A549 (cell line): ENCODE measurements around the gene IFNL3. TPM values are rescaled to one million over a fixed set of nuclear protein-coding genes. Genes with fewer than 3 reads are reported as not detected.

Source experiments
- ATAC-seq, 2 experiments: fragments of 200-7000 bp in 1 of 2; fragments of >200 bp in 1 of 2; cut with Nextera tagmentation in 1 of 2; cut with Tn5 transposase in 1 of 2; 3 replicates each; pipeline versions ENCODE4 v1.8.0 to v1.9.1; 2018 to 2020; ENCODE audit warnings: mild to moderate bottlenecking in 1 of 2, moderate library complexity in 1 of 2
- CTCF ChIA-PET: fragments of 300-600 bp; sonication (Branson Sonifier 250); formaldehyde crosslinking; extraction: SDS; loops from one replicate; lab custom pipeline; 2021; ENCODE audit warnings: antibody characterized with exemption, inconsistent platforms; lab: Yijun Ruan, JAX
- POLR2A ChIA-PET: fragments of 350-600 bp; formaldehyde crosslinking; extraction: SDS; loops from one replicate; lab custom pipeline; 2021; ENCODE audit warnings: antibody characterized with exemption, inconsistent platforms; lab: Yijun Ruan, JAX
- DNase-seq, 2 experiments: peaks; one replicate each; pipeline versions ENCODE4 v3.0.0 to v3.0.0-alpha.2; 2011 to 2016; ENCODE audit warnings: low read depth in 1 of 2, low spot score in 1 of 2
- FAIRE-seq: peaks from 2 replicates; lab custom pipeline; 2011; peaks lifted over from hg19 to GRCh38; lab: Jason Lieb, UNC
- H3K27ac ChIP-seq, 2 experiments: fragments of >200 bp; sonication (Bioruptor Twin); formaldehyde crosslinking; 3 replicates each; pipeline ENCODE4 v1.5.1; 2016 to 2017
- H3K4me1 ChIP-seq: fragments of >200 bp; sonication (Bioruptor Twin); formaldehyde crosslinking; 3 replicates; pipeline ENCODE4 v1.6.1; 2016
- H3K4me2 ChIP-seq: fragments of >200 bp; sonication (Bioruptor Twin); formaldehyde crosslinking; 3 replicates; pipeline ENCODE4 v1.6.1; 2016
- H3K4me3 ChIP-seq: fragments of >200 bp; sonication (Bioruptor Twin); formaldehyde crosslinking; 3 replicates; pipeline ENCODE4 v1.5.1; 2016
- H3K9me3 ChIP-seq: fragments of >200 bp; sonication (Bioruptor Twin); formaldehyde crosslinking; 3 replicates; pipeline ENCODE4 v1.6.1; 2016
- BHLHE40 ChIP-seq: IDR thresholded peaks from 2 replicates; pipeline ENCODE4 v1.6.1; 2012; ENCODE audit warnings: low read depth, low read length, inconsistent platforms
- CHD4 ChIP-seq: fragments of 200-600 bp; sonication (generic); IDR thresholded peaks from 2 replicates; pipeline ENCODE4 v1.6.1; 2016; ENCODE audit warnings: antibody characterized with exemption, mild to moderate bottlenecking, borderline replicate concordance
- CTCF ChIP-seq: fragments of >200 bp; sonication (Bioruptor Twin); formaldehyde crosslinking; IDR thresholded peaks from 3 replicates; pipeline ENCODE4 v1.5.1; 2016
- EP300 ChIP-seq, 2 experiments: fragments of >200 bp; sonication (Bioruptor Twin); formaldehyde crosslinking; IDR thresholded peaks; 2 replicates in 1 of 2; 3 replicates in 1 of 2; pipeline ENCODE4 v1.6.1; 2016 to 2017
- FOSB ChIP-seq: fragments of 250-450 bp; sonication (Bioruptor Pico); IDR thresholded peaks from 2 replicates; pipeline ENCODE4 v1.5.0; 2020; ENCODE audit warnings: mild to moderate bottlenecking, moderate library complexity
- HDAC2 ChIP-seq: fragments of 200-600 bp; sonication (generic); IDR thresholded peaks from 2 replicates; pipeline ENCODE4 v1.6.1; 2016
- HEYL ChIP-seq: fragments of 250-450 bp; sonication (Bioruptor Pico); IDR thresholded peaks from 2 replicates; pipeline ENCODE4 v1.8.0; 2021; ENCODE audit warnings: mild to moderate bottlenecking, moderate library complexity
- HOXB13 ChIP-seq: fragments of 250-450 bp; sonication (Bioruptor Pico); IDR thresholded peaks from 2 replicates; pipeline ENCODE4 v1.5.0; 2020; ENCODE audit warnings: low read depth, mild to moderate bottlenecking, moderate library complexity
- HOXB5 ChIP-seq: fragments of 250-450 bp; sonication (Bioruptor Pico); IDR thresholded peaks from 2 replicates; pipeline ENCODE4 v1.5.0; 2020; ENCODE audit warnings: mild to moderate bottlenecking, moderate library complexity
- JUNB ChIP-seq: fragments of >200 bp; sonication (Bioruptor Twin); formaldehyde crosslinking; IDR thresholded peaks from 2 replicates; pipeline ENCODE4 v1.6.1; 2016
- KDM1A ChIP-seq: fragments of 200-600 bp; sonication (generic); IDR thresholded peaks from 2 replicates; pipeline ENCODE4 v1.6.1; 2016; ENCODE audit warnings: low read depth, mild to moderate bottlenecking
- MAFK ChIP-seq: fragments of 450-650 bp; IDR thresholded peaks from 2 replicates; pipeline ENCODE4 v1.6.1; 2014; ENCODE audit not compliant: partially characterized antibody
- MYC ChIP-seq: IDR thresholded peaks from 2 replicates; pipeline ENCODE4 v1.6.1; 2012; ENCODE audit warnings: mild to moderate bottlenecking, inconsistent platforms, low read length, improper control_type of control experiment, borderline replicate concordance
- NPAS2 ChIP-seq: fragments of 250-450 bp; sonication (Bioruptor Pico); IDR thresholded peaks from 2 replicates; pipeline ENCODE4 v1.8.0; 2022; ENCODE audit warnings: mild to moderate bottlenecking, moderate library complexity, borderline replicate concordance
- NR3C1 ChIP-seq: fragments of >200 bp; sonication (Bioruptor Twin); formaldehyde crosslinking; IDR thresholded peaks from 3 replicates; pipeline ENCODE4 v1.6.1; 2017
- PHF8 ChIP-seq: fragments of 200-600 bp; sonication (generic); IDR thresholded peaks from 2 replicates; pipeline ENCODE4 v1.6.1; 2016; ENCODE audit warnings: low read depth, mild to moderate bottlenecking, antibody characterized with exemption, moderate library complexity, borderline replicate concordance
- POLR2AphosphoS2 ChIP-seq: conservative IDR thresholded peaks from 2 replicates; pipeline ENCODE4 v1.6.1; 2012; ENCODE audit warnings: low read length, improper control_type of control experiment, inconsistent platforms
- RAD21 ChIP-seq, 2 experiments: fragments of >200 bp in 1 of 2; sonication (Bioruptor Twin) in 1 of 2; formaldehyde crosslinking in 1 of 2; IDR thresholded peaks in 1 of 2; conservative IDR thresholded peaks in 1 of 2; 2 replicates in 1 of 2; 3 replicates in 1 of 2; pipeline ENCODE4 v1.6.1; 2012 to 2018; ENCODE audit warnings: inconsistent platforms in 1 of 2
- RARB ChIP-seq: fragments of 250-450 bp; sonication (Bioruptor Pico); IDR thresholded peaks from 2 replicates; pipeline ENCODE4 v1.8.0; 2021; ENCODE audit warnings: mild to moderate bottlenecking, moderate library complexity
- RNF2 ChIP-seq: fragments of 200-600 bp; sonication (generic); IDR thresholded peaks from 2 replicates; pipeline ENCODE4 v1.6.1; 2016; ENCODE audit warnings: low read depth, mild to moderate bottlenecking, antibody characterized with exemption, moderate library complexity, borderline replicate concordance
- SMC3 ChIP-seq: fragments of >200 bp; sonication (Bioruptor Twin); formaldehyde crosslinking; IDR thresholded peaks from 3 replicates; pipeline ENCODE4 v1.6.1; 2018; ENCODE audit warnings: inconsistent platforms
- SREBF2 ChIP-seq: fragments of 450-650 bp; IDR thresholded peaks from 2 replicates; pipeline ENCODE4 v1.6.1; 2014; ENCODE audit warnings: mild to moderate bottlenecking, moderate library complexity
- TP53 ChIP-seq: fragments of 250-450 bp; sonication (Bioruptor Pico); IDR thresholded peaks from 2 replicates; pipeline ENCODE4 v1.5.0; 2021; ENCODE audit warnings: mild to moderate bottlenecking, moderate library complexity
- ZNF302 ChIP-seq: fragments of 250-450 bp; sonication (Bioruptor Pico); IDR thresholded peaks from 2 replicates; pipeline ENCODE4 v1.9.0; 2021; ENCODE audit warnings: inconsistent platforms, mild to moderate bottlenecking, moderate library complexity
- WGBS: methylation state at CpG from one replicate; pipeline ENCODE4 v1.1.6; 2017; ENCODE audit errors: missing lambda C conversion rate; 5-methylcytosine and 5-hydroxymethylcytosine counted together
- polyA plus RNA-seq, 4 experiments: library from polyadenylated mRNA; depleted of rRNA in 3 of 4; stranded (reverse); fragments of >200 nt; fragmentation: RNase III in 1 of 4; extraction: RNeasy Plus Mini Kit Qiagen cat#74134 plus additional on column Dnase treatment in 1 of 4; gene quantifications; 2 replicates in 3 of 4; 3 replicates in 1 of 4; pipeline ENCODE4 v1.2.3, GENCODE V29; 2011 to 2017

Gene IFNL3
- polyA plus RNA-seq, 2 of the 4 experiments (the other 2 are of a cell fraction) = not detected

- Histone ChIP-seq H3K9me3 (no peaks in the 10 kb centered on the region), H3K27ac (no peak overlapping the region), H3K4me1 (peaks cover 25% of the 10 kb centered on the region)
- WGBS = 83% methylated on average over 31 of the region's 32 CpGs
- CTCF ChIA-PET = interaction anchor here (0.5 to 5.4 kb wide), 6 partner anchors 12 to 148 kb away, joined by 3 to 39 read pairs (median 4); no protein-coding TSS in a partner anchor
- no peak for FAIRE-seq
- no peak for DNase-seq
- TF ChIP-seq FOSB (CRISPR knock-in tag) (no peak), RAD21 (conservative IDR thresholded peaks at IDR 0.05 in 1 of 2, IDR thresholded peaks at IDR 0.05 in 1 of 2) (no peak), KDM1A (no peak), MAFK (no peak), HOXB5 (CRISPR knock-in tag) (no peak), RNF2 (no peak), ZNF302 (CRISPR knock-in tag) (no peak), MYC (no peak), HDAC2 (no peak), HEYL (CRISPR knock-in tag) (no peak), SREBF2 (no peak), RARB (CRISPR knock-in tag) (no peak), TP53 (CRISPR knock-in tag) (no peak), POLR2AphosphoS2 (no peak), PHF8 (no peak), BHLHE40 (no peak)
- TF ChIP-seq, all 56 proteins: peak for 0
- no peak for ATAC-seq
- Histone ChIP-seq H3K4me2 (no peak overlapping the region), H3K4me3 (no peak overlapping the region)
- POLR2A ChIA-PET = no interaction called here
Measured at GRCh38 chr19:39200066-39200802, 44.6 kb downstream of the IFNL3 start.

DNA sequence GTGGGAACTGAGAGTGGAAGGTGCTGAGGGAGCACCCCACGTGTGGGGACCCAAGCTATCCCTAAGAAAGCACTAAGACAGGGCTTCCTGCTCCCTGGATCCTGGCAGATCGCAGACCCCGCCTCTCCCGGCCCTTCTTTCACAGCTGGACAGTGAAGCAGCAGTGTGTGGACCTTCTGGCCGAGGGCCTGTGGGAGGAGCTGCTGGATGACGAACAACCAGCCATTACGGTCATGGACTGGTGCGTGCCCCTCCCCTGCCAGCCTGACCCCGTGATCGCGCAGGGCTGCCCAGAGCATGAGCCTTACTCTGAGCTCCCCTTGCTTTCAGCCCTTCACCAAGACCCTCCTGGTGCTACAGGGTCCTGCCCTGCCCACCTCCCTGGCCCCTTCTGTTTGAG, 45.8 kb downstream of the IFNL3 start:
- Histone ChIP-seq H3K4me2 (no peak overlapping the region), H3K4me1 (peaks cover 29% of the 10 kb centered on the region)
- no peak for TF ChIP-seq NPAS2 (CRISPR knock-in tag)
- TF ChIP-seq HOXB13 = no peak
- TF ChIP-seq NR3C1 = no peak
- no peak for TF ChIP-seq RARB (CRISPR knock-in tag)
- TF ChIP-seq EP300 (IDR thresholded peaks at IDR 0.05) = no peak
- TF ChIP-seq CHD4 = no peak
- TF ChIP-seq, all 56 proteins: peak for 0
- H3K4me3 ChIP-seq = no peak overlapping the region
- POLR2A ChIA-PET = no interaction called here
- 68% methylated on average over 11 of the region's 11 CpGs for WGBS
- no peak for DNase-seq
- peak in 1 of 2 experiments; percentile 40; a peak in 3 of 6 replicates for ATAC-seq
- CTCF ChIA-PET = interaction anchor here (0.6 to 6.3 kb wide), 18 partner anchors 8 to 239 kb away, joined by 3 to 39 read pairs (median 4); no protein-coding TSS in a partner anchor
- H3K27ac ChIP-seq = peak overlapping the region in 1 of 2 experiments; percentile 13; a peak in 2 of 6 replicates
- H3K9me3 ChIP-seq = no peaks in the 10 kb centered on the region
- no peak for FAIRE-seq

- DNase-seq (no peak), ATAC-seq (peak; percentile 4 to 21; a peak in 2 of 6 replicates), FAIRE-seq (no peak)
- POLR2A ChIA-PET = no interaction called here
- H3K27ac ChIP-seq = peak overlapping the region in 1 of 2 experiments; percentile 39; a peak in 3 of 6 replicates
- H3K4me2 ChIP-seq = peak overlapping the region; percentile 25
- WGBS = 46% methylated on average over 5 of the region's 5 CpGs
- CTCF ChIA-PET = interaction anchor here (0.7 to 6.3 kb wide), 19 partner anchors 10 to 236 kb away, joined by 3 to 39 read pairs (median 3); no protein-coding TSS in a partner anchor
- no peak overlapping the region for H3K4me3 ChIP-seq
- TF ChIP-seq RAD21 (conservative IDR thresholded peaks at IDR 0.05 in 1 of 2, IDR thresholded peaks at IDR 0.05 in 1 of 2) (peak; percentile 31 to 35; a peak in 3 of 5 replicates), CTCF (peak; percentile 33; the same call in 2 of the 3 replicates), JUNB (no peak), SMC3 (peak; percentile 22; the same call in 1 of the 3 replicates)
- peaks cover 41% of the 10 kb centered on the region for H3K4me1 ChIP-seq
- no peaks in the 10 kb centered on the region for H3K9me3 ChIP-seq
Measured at GRCh38 chr19:39197808-39198207, 47.0 kb downstream of the IFNL3 start.
